Coronary artery (tissue), 2 donors: ENCODE data around the gene PDHX.

Experiments
- DNase-seq: peaks from one replicate; pipeline ENCODE4 v3.0.0-alpha.2; 2017; ENCODE audit warnings: low spot score
- H3K27ac ChIP-seq, 2 donors: fragments of 200-600 bp; sonication (generic); one replicate each; pipeline ENCODE4 v1.5.1; 2016 to 2019
- H3K4me3 ChIP-seq: fragments of 200-600 bp; sonication (generic); 2 replicates; pipeline ENCODE4 v1.5.1; 2016; ENCODE audit warnings: mild to moderate bottlenecking, moderate library complexity
- CTCF ChIP-seq: fragments of 200-600 bp; sonication (generic); IDR thresholded peaks from one replicate; pipeline ENCODE4 v1.5.1; 2019; ENCODE audit warnings: antibody characterized with exemption

Gene PDHX

GRCh38 chr11:34957206-34957605 is 40.8 kb downstream of the PDHX start:
- DNase-seq = no peak
- Histone ChIP-seq H3K4me3 (no peak overlapping the region), H3K27ac (no peak overlapping the region)
- no peak for TF ChIP-seq CTCF

- DNase-seq = no peak
- no peak for TF ChIP-seq CTCF
- H3K4me3 ChIP-seq = no peak overlapping the region
- no peak overlapping the region for H3K27ac ChIP-seq
Measured at GRCh38 chr11:34957606-34958005, 41.2 kb downstream of the PDHX start.

- H3K27ac ChIP-seq = no peak overlapping the region
- no peak for DNase-seq
- no peak overlapping the region for H3K4me3 ChIP-seq
- TF ChIP-seq CTCF = no peak
Measured at GRCh38 chr11:34959770-34960169, 43.4 kb downstream of the PDHX start.

- DNase-seq = no peak
- H3K27ac ChIP-seq = no peak overlapping the region
- no peak for TF ChIP-seq CTCF
- H3K4me3 ChIP-seq = no peak overlapping the region
Measured at GRCh38 chr11:34960277-34960676, 43.9 kb downstream of the PDHX start.

- Histone ChIP-seq H3K27ac (no peak overlapping the region), H3K4me3 (no peak overlapping the region)
- TF ChIP-seq CTCF = no peak
- DNase-seq = no peak
Measured at GRCh38 chr11:34962034-34962433, 45.6 kb downstream of the PDHX start.

GRCh38 chr11:34963351-34963750 is 46.9 kb downstream of the PDHX start:
- Histone ChIP-seq H3K4me3 (no peak overlapping the region), H3K27ac (no peak overlapping the region)
- no peak for DNase-seq
- no peak for TF ChIP-seq CTCF

- Histone ChIP-seq H3K27ac (no peak overlapping the region), H3K4me3 (no peak overlapping the region)
- no peak for DNase-seq
- no peak for TF ChIP-seq CTCF
Measured at GRCh38 chr11:34964610-34965331, 48.4 kb downstream of the PDHX start.
